RPMI7951 (cell line): ENCODE measurements around the gene CEP85L. TPM values are rescaled to one million over a fixed set of nuclear protein-coding genes. Genes with fewer than 3 reads are reported as not detected.

Source experiments
- total RNA-seq: library from RNA; depleted of rRNA; stranded (reverse); fragments of >200 nt; shearing (Covaris generic); gene quantifications from 2 replicates; pipeline ENCODE4 v1.2.3, GENCODE V29; 2014; rRNA removed

The CEP85L gene
- total RNA-seq, 1 experiment from 2014 or later, result 10.8 TPM

Other genes with a start within 250 kb of the CEP85L start
- gene PLN, start 103.3 kb downstream of the CEP85L start, total RNA-seq, result not detected in 2 replicates
- gene ASF1A, start 242.6 kb upstream of the CEP85L start, total RNA-seq, result 51.6 and 57.2 TPM in 2 replicates